ENCODE data around the gene SENP1. TPM values are rescaled to one million over a fixed set of nuclear protein-coding genes. Genes with fewer than 3 reads are reported as not detected.

Gene SENP1
- total RNA-seq, 2 donors from 2014 or later = 12.1 to 14.4 TPM

- no peak for DNase-seq
- intact Hi-C loops (cut with DNase I, micrococcal nuclease) = no loop called here
Measured at GRCh38 chr12:48028541-48029431, 77.1 kb downstream of the SENP1 start.

GRCh38 chr12:48027183-48028002 lies 78.5 kb downstream of the SENP1 start:
- intact Hi-C loops (cut with DNase I, micrococcal nuclease) = no loop called here
- DNase-seq (no peak), ATAC-seq (no peak)

More at GRCh38 chr12:48028541-48029431, 77.1 kb downstream of the SENP1 start:
- no peak for ATAC-seq

- intact Hi-C loops (cut with DNase I, micrococcal nuclease) = no loop called here
- ATAC-seq = no peak
- no peak for DNase-seq
Measured at GRCh38 chr12:48026060-48026827, 79.6 kb downstream of the SENP1 start.

GRCh38 chr12:48025281-48025680 lies 80.6 kb downstream of the SENP1 start:
- no peak for DNase-seq
- no peak for ATAC-seq
- intact Hi-C loops (cut with DNase I, micrococcal nuclease) = no loop called here

- no peak for DNase-seq
- intact Hi-C loops (cut with DNase I, micrococcal nuclease) = no loop called here
- no peak for ATAC-seq
Measured at GRCh38 chr12:48024735-48025134, 81.1 kb downstream of the SENP1 start.

GRCh38 chr12:48023386-48023785 lies 82.5 kb downstream of the SENP1 start:
- intact Hi-C loops (cut with DNase I, micrococcal nuclease) = no loop called here
- ATAC-seq = peak; percentile 61
- peak; percentile 38 to 45 for DNase-seq

GRCh38 chr12:48022676-48023385 lies 83.0 kb downstream of the SENP1 start:
- intact Hi-C loops (cut with DNase I, micrococcal nuclease) = no loop called here
- DNase-seq = no peak
- ATAC-seq = no peak

- DNase-seq (no peak), ATAC-seq (no peak)
- intact Hi-C loops (cut with DNase I, micrococcal nuclease) = no loop called here
Measured at GRCh38 chr12:48022180-48022521, 83.7 kb downstream of the SENP1 start.

GRCh38 chr12:48021485-48022179 lies 84.2 kb downstream of the SENP1 start:
- intact Hi-C loops (cut with DNase I, micrococcal nuclease) = no loop called here
- peak; percentile 92 for ATAC-seq
- peak; percentile 45 to 62 for DNase-seq

GRCh38 chr12:48019639-48020265 lies 86.1 kb downstream of the SENP1 start:
- no peak for DNase-seq
- intact Hi-C loops (cut with DNase I, micrococcal nuclease) = no loop called here
- ATAC-seq = no peak

- ATAC-seq = no peak
- intact Hi-C loops (cut with DNase I, micrococcal nuclease) = no loop called here
- no peak for DNase-seq
Measured at GRCh38 chr12:48018618-48018995, 87.3 kb downstream of the SENP1 start.

GRCh38 chr12:48017921-48018617 lies 87.8 kb downstream of the SENP1 start:
- DNase-seq (no peak), ATAC-seq (peak; percentile 63)
- intact Hi-C loops (cut with DNase I, micrococcal nuclease) = no loop called here

- DNase-seq (no peak), ATAC-seq (no peak)
- intact Hi-C loops (cut with DNase I, micrococcal nuclease) = no loop called here
Measured at GRCh38 chr12:48017496-48017895, 88.4 kb downstream of the SENP1 start.

GRCh38 chr12:48016373-48017020 lies 89.4 kb downstream of the SENP1 start:
- ATAC-seq = no peak

GRCh38 chr12:48015954-48016353 lies 89.9 kb downstream of the SENP1 start:
- ATAC-seq = peak; percentile 57
- no peak for DNase-seq
- intact Hi-C loops (cut with DNase I, micrococcal nuclease) = no loop called here

More at GRCh38 chr12:48016373-48017020, 89.4 kb downstream of the SENP1 start:
- DNase-seq = no peak
- intact Hi-C loops (cut with DNase I, micrococcal nuclease) = no loop called here

GRCh38 chr12:48015129-48015528 lies 90.8 kb downstream of the SENP1 start:
- no peak for ATAC-seq

GRCh38 chr12:48013287-48013686 lies 92.6 kb downstream of the SENP1 start:
- ATAC-seq (no peak), DNase-seq (no peak)
- intact Hi-C loops (cut with DNase I, micrococcal nuclease) = no loop called here

More at GRCh38 chr12:48015129-48015528, 90.8 kb downstream of the SENP1 start:
- DNase-seq = no peak
- intact Hi-C loops (cut with DNase I, micrococcal nuclease) = no loop called here

Data from left colon (tissue), 2 donors.